Measurements from ENCODE around the gene COPS3.
A peak's percentile ranks its signal among the peaks of the same experiment; 100 is the strongest.
"Not testable (repeated sequence)": the region's sequence is repeated elsewhere in the genome, so short reads cannot be mapped to it uniquely, and the experiment has no call there.

COPS3 gene

DNA sequence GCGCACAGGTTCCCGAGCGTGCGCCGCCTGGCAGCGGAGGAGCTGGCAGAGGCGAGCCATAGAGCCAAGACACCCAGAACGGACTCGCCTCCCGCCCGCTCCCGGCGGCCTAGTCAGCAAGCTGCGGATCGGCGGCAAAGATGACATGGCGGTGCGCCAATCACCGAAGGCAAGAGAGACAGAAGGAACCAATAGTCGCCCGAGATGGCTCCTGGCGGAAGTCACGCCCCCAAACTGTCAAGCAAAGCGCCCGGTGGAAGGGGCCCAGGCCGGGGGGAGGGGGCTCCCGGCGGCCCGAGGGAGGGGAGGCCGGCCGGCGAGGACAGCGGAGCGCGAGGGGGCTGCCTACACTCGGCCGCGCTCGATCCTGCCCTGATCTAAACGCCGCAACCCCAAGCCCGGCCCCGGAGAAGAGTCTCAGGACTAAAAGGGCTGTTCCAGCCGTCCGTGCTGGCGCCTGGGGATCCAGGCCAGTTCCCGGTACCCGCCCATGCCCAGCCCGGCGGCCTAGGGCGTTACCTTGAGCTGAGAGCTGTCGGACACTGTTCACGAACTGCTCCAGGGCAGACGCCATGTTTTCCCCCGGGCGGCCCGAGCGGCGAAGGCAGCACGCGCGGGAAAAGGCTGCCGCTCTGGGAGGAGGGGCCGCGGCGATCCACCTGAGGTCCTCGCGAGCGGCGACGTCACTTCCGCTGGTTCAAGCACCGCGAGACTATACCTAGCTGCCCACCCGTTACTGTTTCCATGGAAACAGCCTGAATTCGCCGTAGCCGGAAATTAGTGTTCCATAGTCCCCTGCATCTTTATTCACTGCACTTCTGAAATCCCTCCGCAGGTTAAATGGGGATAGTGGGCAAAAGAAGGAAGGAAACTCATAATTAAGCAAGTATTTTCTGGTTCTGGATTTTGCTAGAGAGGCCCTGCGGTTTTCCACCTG is at the start of gene COPS3:
Gene COPS3, minus strand, starts transcription at position 634 of the 937 bp plus-strand sequence. Its CDS starts 60 bp downstream, at position 574.
- peak; percentile 95 for DNase-seq

DNA sequence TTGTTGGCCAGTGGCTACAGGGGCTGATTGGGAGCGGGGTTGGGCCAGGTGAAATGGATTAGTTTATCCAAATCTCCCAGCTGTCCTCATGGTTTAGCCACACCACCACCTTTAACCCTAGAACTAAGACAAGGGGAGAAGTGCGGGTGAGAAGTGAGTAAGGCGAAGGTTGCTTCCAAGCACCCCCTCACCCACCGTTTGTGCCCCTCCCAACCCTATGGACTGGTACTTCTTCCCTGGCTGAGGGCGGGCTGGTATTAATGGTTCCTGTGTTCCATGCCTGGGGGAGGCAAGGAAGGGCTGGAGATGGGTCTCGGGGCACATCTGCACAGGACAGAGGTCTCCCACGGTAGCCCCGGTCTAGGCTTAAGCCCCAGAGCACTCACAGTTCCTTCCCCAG is 47.2 kb upstream of the COPS3 start:
- DNase-seq, result no peak

DNA sequence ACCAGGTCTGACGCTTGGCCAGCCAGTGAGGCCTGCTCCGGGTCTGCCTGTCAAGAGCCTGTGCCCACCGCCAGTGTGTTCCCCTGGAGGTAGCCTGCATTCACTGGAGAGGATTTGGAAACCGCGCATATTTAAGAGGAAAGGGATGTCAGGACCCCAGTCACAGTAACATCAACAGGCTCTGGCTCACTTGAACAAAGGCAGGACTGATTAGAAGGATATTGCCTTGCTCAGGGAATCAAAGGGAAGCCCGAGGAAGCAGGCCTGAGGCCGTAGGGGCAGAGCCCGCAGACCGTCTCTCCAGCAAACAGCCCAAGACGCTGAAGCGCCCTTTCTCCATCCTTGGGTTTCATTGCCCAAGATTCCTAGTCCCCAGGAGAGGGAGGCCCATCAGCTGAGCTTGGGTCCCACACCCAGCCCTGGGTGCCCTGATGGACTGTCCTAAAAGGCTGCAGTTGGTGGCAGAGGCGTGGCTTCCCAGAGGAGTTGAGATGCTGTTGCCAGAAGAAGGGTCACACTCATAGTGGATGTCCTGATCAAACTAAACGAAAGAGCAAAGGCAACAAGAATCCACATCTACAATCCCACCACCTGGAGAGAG is 45.3 kb upstream of the COPS3 start:
- DNase-seq, result no peak

DNA sequence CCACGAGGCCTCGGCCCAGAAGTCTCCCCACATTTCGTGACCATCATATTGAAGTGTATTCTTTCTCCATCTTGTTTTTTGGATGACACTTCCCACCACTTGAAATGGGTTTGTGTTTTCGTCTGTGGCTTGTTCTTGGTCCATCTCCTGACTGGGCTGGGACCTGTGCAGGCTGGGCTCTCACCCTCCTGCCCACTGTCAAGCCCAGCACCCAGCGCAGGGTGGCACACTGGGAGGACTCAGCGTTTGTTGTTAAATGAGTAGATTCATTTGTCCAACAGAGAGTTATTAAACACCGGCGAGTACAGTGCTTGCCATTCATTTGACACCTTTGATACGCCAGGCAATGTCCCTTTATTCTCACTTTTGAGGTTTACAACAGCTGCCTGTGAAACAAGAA is 44.8 kb upstream of the COPS3 start:
- no peak for DNase-seq

DNA sequence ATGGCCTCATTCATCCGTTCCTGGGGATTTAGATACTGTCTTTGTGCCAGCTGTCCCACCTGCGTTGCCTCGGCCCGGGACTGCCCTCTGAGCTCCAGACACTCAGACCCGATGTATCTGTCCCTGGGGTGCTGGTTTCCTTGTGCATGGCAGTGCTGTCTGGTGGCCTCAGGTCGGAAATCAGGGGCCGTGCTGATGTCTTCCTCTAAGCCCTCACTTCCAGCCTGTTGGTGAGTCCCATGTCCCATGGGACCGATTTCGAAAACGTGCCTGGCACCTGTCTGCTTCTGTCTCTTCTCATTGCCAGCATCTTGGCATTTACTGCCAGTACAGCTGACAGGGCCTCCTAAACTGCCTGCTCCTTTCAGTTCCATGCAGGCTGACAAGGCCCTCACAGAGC is 44.2 kb upstream of the COPS3 start:
- no peak for DNase-seq

DNA sequence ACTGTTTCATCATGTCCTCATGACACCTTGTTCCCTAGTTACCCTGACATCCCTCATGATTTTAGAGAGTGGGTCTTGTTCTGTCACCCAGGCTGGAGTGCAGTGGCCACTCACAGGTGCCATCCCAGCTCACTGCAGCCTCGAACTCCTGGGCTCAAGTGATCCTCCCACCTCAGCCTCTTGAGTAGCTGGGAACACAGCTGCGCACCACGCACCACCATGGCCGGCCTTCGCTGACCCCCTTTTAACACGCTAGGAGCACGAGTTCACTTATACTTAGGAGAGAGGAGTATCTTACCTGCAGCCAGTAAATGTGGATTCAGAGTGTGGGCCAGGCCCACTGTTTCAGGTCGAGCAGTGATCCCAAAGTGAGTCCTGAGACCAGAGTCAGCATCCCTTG is 43.6 kb upstream of the COPS3 start:
- DNase-seq, result no peak

DNA sequence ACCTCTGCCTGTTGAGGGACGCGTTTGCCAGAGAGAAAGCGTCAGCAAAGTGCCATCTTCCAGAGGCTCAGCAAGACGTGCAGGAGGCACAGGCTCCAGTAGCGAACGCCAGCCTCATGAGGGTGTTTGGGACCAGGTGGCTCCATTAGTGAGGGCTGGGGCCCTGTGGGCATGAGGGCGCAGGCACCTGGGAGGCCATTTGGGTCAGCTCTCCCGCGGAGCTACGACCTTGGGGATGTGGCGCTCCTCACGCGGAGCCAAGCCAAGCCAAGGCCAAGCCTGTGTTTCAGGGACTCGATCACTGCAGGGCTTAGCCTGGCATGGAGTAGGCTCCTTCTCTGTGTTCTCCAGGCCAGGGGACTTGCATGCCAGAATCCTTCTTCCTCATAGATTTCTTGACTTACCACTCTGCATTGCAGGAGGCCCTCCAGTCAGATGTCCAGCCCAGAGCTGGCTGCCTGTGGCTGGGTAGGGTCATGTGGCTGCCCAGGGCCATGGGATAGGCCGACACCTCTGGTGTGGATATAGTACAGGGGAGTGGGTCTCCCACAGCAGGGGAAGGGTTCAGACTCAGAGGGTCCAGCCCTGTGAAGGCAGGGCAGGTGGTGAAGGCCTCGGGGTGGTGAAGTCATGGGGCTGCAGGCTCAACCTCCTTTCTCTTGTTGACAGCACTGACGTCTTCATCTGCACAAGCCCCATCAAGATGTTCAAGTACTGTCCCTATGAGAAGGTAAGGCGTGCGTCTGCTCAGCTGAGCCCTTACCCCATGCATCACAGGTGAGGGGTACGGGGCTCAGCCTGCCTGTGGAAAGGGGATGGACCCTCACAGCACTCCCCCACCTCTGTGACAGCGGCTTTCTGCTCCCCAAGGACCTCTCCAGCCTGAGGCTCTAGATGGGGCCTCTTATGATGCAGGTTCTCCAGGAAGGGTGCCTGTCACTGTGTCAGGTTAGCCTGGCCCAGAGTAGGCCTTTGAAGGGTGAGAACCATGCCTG is 41.8 kb upstream of the COPS3 start:
- no peak for DNase-seq

DNA sequence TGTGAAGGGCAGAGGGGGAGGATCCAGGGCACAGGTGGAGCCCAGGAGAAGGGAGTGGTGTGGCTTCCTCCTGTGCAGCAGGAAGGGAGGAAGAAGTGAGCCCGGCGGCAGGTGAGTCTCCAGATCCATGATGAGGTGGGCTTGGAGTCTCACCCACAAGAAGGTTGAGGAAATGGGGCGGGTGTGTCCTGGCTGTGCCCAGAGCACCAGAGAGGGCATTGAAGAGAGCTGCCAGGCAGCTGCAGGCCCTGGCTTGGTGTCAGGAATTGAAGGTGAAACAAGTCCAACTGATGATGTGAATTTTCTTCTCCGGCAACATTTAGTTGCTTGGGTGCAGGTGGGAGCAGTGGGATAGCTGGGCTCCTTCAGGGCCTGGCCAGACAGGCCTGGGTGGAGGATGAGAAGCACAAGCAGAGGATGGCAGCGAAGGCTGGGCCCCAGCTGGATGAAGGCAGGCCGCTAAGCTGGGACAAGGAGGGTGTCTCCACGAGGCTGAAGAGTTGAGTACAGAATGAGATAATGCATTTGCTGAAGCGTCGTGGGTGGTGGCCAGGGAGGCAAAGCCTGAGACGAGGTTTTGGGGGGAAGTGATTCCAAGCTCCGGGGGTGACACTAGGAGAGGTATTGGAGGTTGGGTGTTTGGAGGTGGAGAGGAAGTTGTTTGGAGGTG is 40.4 kb upstream of the COPS3 start:
- DNase-seq, result no peak

DNA sequence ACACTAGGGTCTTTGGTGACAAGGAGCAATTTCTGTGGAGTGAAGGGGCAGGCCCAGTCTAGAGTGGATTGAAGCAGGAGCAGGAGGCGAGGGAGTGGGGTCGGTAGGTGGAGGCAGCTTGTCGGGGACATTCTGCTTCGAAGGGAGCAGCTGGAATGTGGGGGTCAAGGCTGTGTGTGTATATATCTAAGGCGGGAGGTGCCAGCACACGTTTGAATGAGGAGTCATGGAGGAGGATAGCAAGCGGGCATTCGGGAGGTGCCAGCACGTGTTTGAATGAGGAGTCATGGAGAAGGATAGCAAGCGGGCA is 39.8 kb upstream of the COPS3 start:
- no peak for DNase-seq

DNA sequence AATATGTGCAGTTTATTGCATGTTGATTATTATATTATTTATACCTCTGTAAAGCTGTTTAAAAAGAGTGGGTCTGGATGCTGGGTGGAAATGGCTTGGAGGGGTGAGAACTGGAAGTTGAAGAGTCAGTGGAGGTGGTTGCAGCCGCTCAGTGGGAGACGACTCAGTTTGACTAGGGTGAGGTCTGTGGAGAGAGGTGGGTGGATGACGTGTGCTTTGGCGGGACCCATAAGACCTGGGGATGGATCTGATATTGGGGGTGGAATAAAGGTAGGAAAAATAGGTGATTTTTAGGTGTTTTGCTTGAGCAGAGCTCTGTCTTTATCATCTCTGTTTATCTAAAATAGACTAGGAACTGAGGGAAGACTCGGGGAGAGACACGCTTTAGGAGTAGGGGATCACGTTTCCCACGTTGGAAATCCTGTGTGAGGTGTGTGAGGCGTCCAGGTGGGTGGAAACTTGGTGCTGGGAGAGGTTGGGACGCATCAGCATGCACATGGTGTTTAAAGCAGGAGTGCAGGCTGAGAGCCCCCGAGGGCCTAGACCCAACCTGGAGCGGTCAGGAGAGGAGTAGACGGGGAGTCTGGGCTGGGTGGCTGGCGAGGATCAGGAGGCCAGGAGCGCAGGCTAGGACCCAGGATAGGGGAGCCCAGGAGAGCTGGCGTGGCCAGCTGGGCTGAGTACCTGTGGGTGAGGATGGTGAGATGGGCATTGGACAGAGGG is 39.3 kb upstream of the COPS3 start:
- DNase-seq, result no peak

DNA sequence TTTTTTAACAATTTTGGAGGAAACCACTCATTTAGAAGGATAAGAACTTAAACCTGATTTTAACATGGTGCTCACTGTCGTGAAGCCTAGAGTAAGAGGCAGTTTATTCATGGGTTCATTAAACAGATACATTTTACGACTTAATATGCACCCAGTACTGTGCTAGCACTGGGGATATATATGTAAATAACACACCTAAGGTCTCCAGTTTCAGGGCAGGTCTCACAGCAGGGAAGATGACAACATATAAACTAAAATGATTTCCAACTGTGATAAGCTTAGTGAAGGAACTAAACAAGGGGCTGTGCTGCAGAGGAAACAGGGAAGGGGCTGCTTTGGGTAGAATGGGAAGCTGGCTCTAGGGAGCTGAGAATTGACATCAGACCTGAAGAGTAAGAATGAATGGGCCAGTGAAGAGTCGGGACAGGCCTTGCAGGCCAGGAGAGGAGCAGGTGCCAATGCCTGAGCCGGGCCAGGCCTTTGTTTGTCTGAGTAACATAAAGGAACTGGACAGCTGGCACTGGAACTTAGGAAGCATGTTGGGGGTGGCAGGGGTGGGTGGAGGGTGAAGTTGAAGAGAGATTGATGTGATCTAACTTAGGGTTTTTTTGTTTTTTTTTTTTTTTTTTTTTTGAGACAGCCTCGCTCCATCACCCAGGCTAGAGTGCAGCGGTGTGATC is 34.2 kb upstream of the COPS3 start:
- no peak for DNase-seq

DNA sequence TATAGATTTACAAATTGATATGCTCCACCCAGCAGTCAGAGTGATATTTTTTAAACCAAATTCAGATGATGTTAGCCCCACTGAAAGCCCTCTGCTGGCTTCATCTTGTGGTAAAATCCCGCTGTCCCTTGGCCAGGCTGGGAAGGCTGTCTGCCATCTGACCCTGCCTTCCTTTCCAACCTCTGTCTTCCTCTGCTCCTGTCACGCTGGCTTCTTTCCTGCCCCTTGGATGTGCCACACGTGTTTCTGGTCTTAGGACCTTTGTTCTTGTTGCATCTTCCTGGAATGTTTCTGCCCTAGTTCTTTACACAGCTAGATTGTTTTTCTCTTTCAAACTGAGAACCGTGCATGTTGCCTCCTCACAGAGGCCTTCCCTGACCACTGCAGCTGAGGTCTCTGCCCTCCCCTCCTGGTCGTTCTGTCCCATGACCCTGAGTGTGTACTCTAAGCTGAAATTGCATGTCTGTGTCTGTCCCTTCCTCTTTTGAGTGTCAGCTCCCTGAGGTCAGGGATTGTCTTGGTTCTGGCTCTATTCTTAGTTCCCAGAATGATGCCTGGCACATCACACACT is 33.5 kb upstream of the COPS3 start:
- no peak for DNase-seq

DNA sequence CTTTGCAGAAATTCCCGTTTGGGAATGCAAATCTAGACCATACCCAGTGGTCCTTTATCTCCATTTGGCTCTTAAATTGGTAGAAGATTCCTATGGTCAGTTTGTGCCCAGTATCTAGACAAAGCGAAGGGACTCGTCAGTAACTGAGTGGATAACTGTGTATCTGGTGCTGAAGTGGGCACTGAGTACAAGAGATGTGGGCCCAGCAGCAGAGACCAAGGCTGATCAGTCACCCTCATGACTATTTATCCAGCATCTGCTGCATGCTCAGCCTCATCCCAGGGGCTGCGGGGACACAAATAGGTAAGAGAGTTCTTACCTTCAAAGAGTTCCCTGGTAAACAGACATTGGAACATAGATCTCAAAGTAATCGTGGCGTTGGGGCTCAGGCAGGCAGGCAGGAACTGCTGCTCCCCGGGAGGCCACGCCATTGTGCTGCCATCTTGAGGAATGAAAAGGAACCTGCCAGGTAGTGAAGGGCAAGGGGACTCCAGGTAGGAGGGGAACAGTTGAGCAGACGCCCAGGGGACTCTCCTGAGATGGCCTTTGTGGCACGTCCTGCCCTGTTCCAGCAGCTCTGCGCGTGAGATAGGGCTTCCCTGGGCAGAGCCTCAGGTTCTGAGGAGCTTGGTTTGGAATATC is 32.4 kb upstream of the COPS3 start:
- DNase-seq, result peak; percentile 67

DNA sequence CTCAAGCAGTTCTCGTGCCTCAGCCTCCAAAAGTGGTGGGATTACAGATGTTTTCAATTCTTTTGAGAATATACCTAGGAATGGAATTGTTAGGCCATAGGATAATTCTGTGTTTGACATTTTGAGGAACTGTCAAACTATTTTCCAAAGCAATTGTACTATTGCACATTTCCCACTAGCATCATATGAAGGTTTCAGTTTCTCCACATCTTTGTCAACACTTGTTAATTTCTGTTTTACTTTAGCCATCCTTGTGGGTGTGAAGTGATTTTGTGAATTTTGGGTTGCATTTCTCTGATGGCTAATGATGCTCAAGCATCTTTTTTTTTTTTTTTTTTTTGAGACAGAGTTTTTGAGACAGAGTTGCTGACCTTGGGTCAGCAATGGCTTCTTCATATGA is 28.3 kb upstream of the COPS3 start:
- DNase-seq, result no peak

DNA sequence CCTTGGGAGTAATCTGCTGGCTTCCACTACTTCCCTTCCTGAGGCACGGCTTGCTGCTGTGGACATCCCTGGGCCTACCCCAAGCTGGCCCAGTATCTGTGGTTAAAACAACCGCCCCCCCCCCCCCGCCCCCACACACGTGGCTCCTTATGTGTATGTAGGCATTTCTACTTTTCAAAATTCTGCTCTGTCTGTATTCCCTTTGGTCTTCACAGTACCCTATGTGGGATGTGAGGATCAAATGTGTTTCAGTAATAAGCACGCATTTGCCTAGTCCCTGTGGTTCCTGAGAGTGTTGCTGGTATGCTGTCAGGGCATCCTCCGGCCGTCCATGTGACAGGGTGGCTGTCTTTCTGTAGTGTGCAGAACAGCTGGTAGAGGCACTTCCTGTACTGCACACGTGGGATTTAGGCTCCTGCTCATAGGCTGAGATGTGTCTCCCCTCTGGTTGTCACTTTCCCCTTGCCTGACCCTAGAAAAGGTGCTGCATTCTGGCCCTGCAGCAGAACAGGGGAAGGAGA is 24.3 kb upstream of the COPS3 start:
- DNase-seq, result peak; percentile 19

DNA sequence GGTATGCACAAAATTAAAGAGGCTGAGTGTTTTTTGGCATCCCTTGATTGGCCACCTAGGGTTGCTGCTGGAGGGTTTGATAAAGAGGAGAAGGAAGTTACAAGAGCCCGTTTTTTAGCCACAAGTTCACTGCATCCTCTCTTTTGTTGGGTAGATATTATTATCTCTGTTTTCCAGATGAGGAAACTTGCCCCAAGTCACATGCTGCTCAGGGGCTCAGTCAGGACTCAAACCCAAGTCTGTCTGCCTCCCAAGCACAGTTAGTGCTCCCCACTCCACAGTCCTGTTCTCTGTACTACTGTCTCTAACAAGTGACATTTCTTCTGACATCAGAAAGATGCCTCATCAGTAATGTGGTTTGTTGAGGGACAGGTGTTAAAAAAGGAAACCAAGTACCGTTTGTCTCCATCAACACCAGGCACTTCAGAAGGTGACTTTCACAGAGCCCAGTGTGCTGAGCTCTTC is 23.5 kb upstream of the COPS3 start:
- no peak for DNase-seq

DNA sequence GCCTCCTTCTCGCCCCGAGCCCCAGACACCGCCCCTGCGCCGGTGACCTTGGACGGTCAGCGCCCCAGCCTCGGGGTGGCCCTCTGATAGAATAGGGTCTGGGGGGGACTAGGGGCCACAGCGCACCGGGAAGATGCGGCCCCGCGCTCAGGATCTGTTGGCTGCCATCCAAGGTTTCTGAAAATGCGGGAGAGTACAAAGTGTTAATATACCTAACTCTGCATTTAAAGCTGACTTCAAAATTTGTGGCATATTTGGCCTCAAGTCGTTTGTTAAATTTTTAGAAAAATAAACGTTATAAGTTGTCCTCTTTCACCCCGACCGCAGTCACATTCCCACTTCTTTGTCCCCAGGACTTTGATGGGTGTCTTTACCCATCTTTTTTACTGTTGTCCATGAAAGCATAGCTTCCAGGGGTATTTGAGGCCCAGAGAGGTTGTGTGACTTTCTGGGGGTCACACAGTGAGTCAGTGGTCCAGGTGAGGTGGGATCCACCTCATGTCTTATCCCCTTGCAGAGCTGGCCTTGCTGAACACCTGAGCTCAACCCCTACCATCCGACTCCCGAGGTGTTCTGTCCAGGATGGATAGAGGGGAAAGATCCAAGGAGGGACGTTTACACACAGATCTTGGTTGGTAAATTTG is 22.9 kb upstream of the COPS3 start:
- no peak for DNase-seq

DNA sequence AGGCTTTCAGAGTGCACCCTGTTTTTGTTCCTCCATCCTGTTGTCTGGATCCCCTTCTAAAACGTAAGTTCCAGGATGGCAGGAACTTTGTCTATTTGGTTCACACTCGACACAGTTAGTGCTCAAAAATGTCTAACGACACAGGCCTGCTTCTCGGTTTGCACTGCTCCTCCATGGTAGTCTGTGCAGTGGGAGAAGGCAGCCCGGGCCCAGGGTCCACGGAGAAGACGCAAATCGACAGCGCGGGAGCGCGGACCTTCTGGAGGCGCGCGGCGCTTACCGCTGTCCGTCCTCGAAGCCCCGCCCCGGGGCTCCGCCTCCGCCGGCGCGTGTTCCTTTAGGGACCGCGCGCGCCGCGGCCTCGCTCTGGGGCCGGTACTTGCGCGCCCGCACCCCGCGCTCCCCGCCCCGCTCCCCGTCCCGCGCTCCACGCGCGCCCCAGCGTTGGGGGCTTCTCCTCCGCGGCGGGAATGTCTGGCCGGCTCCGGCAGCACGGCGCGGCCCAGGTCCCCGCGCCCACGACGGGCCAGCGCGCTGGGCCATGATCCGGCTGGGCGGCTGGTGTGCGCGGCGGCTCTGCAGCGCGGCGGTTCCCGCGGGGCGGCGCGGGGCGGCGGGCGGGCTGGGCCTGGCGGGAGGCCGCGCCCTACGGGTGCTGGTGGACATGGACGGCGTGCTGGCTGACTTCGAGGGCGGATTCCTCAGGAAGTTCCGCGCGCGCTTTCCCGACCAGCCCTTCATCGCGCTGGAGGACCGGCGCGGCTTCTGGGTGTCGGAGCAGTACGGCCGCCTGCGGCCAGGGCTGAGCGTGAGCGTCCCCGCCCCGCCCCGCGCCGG is 22.2 kb upstream of the COPS3 start, which contains the start of gene NT5M:
Gene NT5M, plus strand, starts transcription at position 364 of the 837 bp plus-strand sequence. Its CDS starts 178 bp downstream, at position 542.
- peak; percentile 57 for DNase-seq

DNA sequence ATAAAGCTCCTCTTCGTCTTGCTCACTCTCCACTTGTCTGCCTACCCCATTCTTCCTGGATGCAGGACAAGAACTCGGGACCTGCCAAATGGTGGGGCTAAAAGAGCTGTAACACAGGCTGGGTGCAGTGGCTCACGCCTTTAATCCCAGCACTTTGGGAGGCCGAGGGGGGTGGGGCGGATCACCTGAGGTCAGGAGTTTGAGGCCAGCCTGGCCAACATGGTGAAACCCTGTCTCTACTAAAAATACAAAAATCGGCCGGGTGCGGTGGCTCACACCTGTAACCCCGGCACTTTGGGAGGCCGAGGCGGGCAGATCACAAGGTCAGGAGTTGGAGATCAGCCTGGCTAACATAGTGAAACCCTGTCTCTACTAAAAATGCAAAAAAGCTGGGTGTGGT is 20.6 kb upstream of the COPS3 start:
- DNase-seq, result not testable (repeated sequence)
